Stimulated activated CD8-positive, alpha-beta memory T cell treated with anti-CD3 and anti-CD28 coated beads, Interleukin-7, amount 100 ng/mL, for 48 hours (primary cell): ENCODE results near the gene MTG2.

Source experiments
- DNase-seq, 2 donors: peaks; one replicate each; pipeline ENCODE4 v3.0.0-alpha.2; 2020; ENCODE audit warnings: low read depth in 1 of 2; ENCODE audit errors: extremely low read depth in 1 of 2

The MTG2 gene

GRCh38 chr20:62203378-62204030 is 20.7 kb downstream of the MTG2 start:
- no peak for DNase-seq

DNA sequence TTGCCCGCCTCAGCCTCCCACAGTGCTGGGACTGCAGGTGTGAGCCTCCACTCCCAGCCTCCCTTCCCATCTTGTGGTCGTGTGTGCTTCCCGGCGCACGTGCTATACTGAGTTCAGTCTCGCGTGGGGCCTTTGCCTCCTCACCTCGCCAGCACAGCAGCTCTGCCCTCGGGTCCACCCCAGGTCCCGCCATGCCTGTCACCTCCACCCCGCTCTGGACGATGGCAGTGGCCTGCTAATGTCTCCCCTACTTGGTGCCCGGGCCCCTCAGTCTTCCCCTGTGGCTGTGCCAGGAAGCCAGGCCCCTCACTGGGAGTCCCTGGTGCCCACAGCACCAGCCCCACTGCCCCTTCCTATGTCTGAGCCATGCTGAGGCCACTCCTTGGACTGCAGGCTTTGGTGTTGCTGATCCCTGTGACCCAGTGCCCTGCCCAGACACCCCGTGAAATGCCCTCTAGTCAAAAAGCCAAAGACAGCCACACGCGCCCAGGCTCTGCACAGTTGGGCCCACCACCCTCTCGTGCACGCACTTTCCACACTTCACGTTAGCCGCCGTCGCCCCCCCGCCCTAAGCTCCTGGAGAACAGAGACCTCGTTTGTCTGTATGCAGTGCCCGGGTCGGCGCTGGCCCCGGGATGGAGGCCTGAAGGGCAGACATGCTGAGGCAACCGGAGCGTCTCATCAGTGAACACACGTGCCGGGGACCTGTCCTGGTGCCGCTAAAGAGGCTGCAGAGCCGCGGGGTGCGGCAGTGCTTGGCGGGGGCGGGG is 23.0 kb downstream of the MTG2 start:
- no peak for DNase-seq

- no peak for DNase-seq
Measured at GRCh38 chr20:62206388-62206775, 23.6 kb downstream of the MTG2 start.

GRCh38 chr20:62208061-62208794 is 25.4 kb downstream of the MTG2 start:
- DNase-seq = no peak

- no peak for DNase-seq
Measured at GRCh38 chr20:62208795-62209755, 26.2 kb downstream of the MTG2 start.

- DNase-seq = no peak
Measured at GRCh38 chr20:62209850-62210495, 27.1 kb downstream of the MTG2 start.

- DNase-seq = no peak
Measured at GRCh38 chr20:62210496-62210855, 27.6 kb downstream of the MTG2 start.

DNA sequence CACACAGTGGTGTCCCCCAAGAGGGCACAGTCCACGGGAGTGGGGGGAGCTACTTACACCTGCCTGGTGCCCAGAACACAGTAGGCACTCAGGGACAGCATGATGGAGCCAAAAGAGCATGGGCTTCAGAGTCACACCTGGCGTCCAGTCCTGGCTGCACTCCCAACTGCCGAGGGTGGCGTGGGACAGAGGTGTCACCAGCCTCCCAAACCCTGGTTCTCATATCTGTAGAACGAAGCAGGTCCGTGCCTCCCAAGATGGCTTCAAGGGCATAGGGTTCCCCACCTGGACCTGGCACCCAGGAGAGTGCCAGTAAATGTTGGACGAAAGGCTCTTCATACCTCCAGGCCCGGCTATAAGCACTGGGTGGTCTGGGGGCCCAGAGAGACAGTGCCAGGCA is 28.4 kb downstream of the MTG2 start:
- no peak for DNase-seq

GRCh38 chr20:62211769-62212288 is 29.0 kb downstream of the MTG2 start:
- DNase-seq = no peak

DNA sequence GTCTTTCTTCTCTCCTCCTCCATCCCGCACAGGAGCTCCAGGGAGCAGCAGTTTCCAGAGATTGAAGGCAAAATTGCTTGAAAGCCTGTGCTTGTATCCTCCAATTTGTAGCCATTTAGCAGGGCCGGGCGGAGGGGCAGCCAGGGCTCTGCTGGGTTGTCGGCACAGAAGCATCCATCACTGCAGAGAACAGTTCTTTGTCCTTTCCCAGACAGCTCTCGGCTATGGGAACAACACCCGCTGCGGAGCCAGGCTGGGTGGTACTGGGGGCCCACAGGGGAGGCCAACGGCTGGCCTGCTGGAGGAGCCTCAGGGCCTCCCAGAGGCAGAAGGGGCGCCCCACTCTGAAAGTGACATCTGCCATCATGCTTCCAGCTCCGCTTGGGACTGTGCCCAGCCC is 29.5 kb downstream of the MTG2 start:
- DNase-seq = no peak

DNA sequence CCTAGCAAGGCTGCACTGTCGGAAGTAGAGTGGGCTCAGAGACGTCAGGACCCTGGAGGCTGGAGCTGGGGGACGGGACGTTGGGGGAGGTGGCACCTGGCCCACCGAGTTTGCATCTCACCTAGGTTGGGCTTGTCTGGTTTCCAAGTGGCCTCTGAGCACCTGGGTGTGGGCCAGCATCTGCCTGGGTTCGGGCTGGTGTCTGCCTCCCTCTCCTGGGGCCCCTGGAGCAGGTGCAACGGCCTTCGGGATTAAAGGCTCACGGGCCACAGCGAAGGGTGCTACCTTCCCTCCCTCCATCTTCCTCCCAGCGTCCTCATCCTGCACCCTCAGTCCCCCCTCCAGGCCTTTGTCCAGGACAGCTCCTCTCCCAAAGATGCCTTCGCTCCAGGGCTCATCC is 31.2 kb downstream of the MTG2 start:
- DNase-seq = no peak

DNA sequence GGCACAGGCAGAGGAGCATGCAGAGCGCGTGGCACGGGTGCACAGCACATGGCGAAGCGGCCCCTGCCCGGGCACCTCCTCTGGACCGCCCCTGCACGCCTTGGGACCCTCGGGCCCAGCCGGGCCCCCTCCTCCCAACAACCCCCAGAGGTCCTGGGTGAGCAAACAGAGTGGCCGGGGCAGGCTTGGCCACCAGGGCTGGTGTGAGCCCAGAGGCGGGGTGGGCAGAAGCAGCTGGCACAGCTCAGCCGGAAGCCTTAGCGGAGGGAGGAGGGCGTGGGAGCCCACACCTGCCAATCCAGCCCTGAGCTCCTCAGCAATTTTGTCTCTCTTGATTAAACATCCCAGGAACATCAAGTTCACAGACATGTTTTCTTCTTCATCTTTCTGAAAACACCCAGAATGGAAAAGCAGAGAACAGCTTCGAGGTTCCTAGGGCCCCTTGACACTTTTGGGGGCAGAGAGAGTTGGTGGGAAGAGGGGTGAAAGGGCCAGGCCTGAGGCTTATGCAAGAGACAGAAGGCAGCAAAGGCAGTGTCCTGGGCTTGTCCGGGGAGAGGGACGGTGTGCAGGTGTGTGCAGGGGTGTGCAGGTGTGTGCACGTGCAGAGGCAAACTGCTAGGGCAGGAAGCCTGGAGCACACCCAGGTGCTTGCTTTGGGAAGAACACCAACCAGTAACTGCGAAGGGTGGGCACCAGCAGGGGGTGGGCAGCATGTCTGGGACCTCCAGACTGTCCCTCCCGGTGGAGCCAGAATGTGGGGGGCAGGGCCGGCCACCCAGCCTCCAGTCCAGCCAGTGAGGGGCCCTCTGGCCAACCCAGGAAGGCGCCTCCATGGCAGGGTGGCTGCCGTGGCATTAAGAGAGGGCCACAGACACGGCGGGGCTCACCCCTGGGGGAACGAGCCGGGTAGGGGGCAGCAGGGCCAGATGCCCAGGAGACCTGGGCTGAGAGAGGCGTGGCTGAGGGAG is 32.5 kb downstream of the MTG2 start:
- DNase-seq = no peak

GRCh38 chr20:62215991-62216635 is 33.3 kb downstream of the MTG2 start:
- DNase-seq = no peak

- DNase-seq = no peak
Measured at GRCh38 chr20:62216636-62217566, 34.1 kb downstream of the MTG2 start.

DNA sequence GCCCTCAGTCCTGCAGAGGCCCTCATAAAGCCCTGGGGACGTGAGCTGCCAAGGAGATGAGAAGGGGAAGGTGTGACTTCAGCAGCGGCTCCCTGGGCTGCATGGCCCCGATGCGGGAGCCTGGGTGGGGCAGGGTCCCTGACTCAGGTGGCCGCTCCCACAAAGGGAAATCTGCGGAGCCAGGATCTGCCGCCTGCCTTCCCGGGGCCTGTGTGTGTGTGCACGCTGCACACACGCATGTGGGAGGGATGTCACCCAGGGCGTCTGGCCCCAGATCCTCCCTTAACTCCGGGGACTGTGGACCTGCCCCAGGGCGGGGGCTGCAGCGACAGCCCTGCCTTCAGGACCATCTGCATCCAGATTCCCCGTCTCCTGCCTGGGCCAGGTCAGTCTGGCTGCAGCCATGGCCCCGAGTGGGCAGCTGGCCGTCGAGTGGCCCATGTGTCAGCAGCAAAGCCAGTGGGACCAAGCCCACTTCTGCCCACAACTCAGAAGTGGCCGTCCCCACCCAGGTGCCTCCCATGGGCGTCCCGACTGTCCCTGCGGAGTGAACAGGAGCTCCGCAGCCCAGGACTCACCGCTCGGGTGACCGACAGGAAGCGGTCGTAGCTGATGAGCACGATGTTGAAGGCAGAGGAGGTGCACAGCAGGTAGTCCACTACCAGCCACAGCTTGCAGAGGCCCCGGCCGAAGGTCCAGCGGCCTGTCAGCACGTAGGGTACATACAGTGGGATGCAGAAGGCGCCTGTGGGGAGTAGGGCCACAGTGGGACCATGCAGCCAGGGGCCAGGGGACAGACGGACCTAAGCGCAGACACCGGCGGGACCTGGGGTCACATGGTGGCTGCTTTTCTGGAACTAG is 35.3 kb downstream of the MTG2 start:
- no peak for DNase-seq
